Rectal smooth muscle tissue (tissue), 1 donor: ENCODE data around the gene NUDT3.

ENCODE experiments used
- H3K27ac ChIP-seq: one replicate; pipeline ENCODE4 v1.7.0; 2013; ENCODE audit warnings: low read depth, low read length, inconsistent platforms
- H3K27me3 ChIP-seq: one replicate; pipeline ENCODE4 v1.7.0; 2013; ENCODE audit warnings: low read length; ENCODE audit not compliant: control insufficient read depth, insufficient read depth
- H3K36me3 ChIP-seq: one replicate; pipeline ENCODE4 v1.7.0; 2013; ENCODE audit warnings: low read length; ENCODE audit not compliant: control insufficient read depth, insufficient read depth
- H3K4me1 ChIP-seq: one replicate; pipeline ENCODE4 v1.7.0; 2013; ENCODE audit warnings: low read length; ENCODE audit not compliant: control insufficient read depth, insufficient read depth
- H3K4me3 ChIP-seq: one replicate; pipeline ENCODE4 v1.7.0; 2013; ENCODE audit warnings: low read length
- H3K9ac ChIP-seq: one replicate; pipeline ENCODE4 v1.7.0; 2013; ENCODE audit warnings: low read length

Gene NUDT3

DNA sequence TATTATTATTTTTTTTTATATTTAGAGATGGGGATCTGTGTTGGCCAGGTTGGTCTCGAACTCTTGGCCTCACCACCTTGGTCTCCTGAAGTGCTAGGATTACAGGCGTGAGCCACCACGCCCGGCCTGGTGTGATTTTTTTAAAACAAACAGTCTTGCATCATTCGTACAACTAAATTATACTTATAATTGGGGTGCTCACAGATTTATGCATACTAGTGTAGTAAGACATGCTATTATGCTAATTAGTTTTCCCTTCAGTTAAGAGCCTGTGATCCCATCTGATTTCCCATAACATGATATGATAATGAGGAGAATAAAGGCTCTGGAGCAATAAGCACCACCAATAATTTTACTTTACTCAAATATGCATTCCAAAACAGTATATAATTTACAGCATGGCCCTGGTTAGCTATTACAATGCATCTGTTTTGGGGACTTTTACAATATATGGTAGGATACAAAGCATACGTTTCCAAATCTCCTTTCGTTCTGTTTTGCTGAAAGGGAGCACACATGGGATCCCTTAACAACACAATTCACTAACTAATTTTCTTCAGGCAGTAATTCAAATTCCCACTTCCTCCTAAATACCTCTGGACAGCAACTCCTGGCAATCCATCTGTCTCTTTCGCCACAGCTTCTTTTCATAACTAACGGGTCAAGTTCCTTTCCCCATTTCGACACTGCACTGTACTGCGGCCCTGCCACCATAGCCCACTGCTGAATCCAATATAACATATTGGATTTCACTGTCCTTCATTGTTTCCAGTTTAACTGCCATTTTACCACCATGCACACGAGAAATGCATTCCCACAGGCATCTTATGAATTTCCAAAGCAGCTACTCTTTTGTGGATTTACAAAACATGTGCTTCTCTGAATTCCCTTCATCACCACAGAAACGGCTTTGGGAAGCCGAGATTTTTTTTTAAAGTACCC, 1.7 kb downstream of the NUDT3 start:
- no peaks in the 10 kb centered on the region for H3K36me3 ChIP-seq
- peak overlapping the region; percentile 17 for H3K9ac ChIP-seq
- peaks cover 11% of the 10 kb centered on the region for H3K4me1 ChIP-seq
- H3K4me3 ChIP-seq: peak overlapping the region; percentile 83
- peak overlapping the region; percentile 87 for H3K27ac ChIP-seq
- no peaks in the 10 kb centered on the region for H3K27me3 ChIP-seq

DNA sequence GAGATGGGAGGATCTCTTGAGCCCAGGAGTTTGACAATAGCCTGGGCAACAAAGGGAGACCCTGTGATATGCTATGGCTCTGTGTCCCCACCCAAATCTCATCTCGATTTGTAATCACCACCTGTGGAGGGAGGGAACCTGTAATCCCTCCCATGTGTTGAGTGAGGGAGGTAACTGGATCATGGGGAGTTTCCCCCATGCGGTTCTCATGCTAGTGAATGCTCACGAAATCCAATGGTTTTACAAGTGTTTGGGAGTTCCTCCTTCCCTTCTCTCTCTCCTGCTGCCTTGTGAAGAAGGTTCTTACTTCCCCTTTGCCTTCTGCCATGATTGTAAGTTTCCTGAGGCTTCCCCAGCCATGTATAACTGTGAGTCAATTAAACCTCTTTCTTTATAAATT, 3.4 kb downstream of the NUDT3 start:
- H3K27me3 ChIP-seq: no peaks in the 10 kb centered on the region
- no peak overlapping the region for H3K27ac ChIP-seq
- no peak overlapping the region for H3K9ac ChIP-seq
- no peak overlapping the region for H3K4me3 ChIP-seq
- H3K4me1 ChIP-seq: peaks cover 17% of the 10 kb centered on the region
- no peaks in the 10 kb centered on the region for H3K36me3 ChIP-seq

DNA sequence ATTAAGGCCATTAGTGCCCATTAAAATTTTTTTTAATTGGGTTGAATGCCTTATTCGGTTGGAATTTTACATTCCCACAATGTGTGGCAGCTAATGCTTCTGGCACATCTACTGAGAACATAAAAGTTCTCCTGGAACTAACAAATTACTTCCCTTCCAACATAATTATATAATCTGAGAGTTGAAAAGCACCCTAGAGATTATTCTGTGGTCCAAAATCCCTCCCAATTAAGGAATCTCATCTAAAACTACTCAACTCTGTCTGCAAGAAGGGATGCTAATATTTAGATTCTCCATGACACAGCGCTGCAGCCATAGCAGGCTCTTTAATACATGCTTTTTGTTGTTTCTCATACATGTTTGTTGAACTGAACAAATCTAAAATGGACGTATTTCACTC, 4.0 kb downstream of the NUDT3 start:
- Histone ChIP-seq H3K27ac (no peak overlapping the region), H3K4me3 (no peak overlapping the region)

DNA sequence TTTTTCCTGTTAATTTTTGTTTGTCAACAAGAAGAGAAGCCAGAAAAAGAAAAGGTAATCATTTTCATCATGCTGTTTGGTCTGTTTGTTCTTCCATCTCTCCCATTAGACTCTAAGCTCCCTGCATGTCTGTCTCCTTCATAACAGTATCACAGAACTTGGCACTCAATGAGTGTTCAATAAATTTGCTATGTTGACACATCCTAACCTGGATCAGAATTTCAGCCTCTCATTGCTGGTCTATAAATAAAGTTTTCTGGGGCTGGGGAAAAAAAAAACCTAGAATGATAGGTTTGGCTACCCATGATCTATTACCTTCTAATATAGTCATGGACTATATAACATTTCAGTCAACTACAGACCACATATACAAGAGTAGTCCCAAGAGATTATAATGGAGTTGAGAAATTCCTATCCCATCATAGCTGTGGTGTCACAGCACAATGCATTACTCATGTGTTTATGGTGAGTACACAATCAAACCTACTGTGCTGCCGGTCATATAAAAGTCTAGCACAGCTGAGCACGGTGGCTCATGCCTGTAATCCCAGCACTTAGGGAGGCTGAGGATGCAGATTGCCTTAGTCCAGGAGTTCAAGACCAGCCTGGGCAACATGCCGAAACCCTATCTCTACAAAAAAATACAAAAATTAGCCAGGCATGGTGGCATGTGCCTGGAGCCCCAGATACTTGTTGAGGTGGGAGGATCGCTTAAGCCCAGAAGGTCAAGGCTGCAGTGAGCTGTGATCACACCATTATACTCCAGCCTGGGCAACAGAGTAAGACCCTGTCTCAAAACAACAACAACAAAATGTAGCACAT, 5.9 kb downstream of the NUDT3 start:
- no peaks in the 10 kb centered on the region for H3K36me3 ChIP-seq
- H3K27me3 ChIP-seq: no peaks in the 10 kb centered on the region
- peaks cover 17% of the 10 kb centered on the region for H3K4me1 ChIP-seq
- H3K9ac ChIP-seq: no peak overlapping the region
- H3K4me3 ChIP-seq: no peak overlapping the region
- H3K27ac ChIP-seq: no peak overlapping the region

More for the DNA sequence above, 4.0 kb downstream of the NUDT3 start:
- Histone ChIP-seq H3K27me3 (no peaks in the 10 kb centered on the region), H3K4me1 (peaks cover 14% of the 10 kb centered on the region), H3K9ac (no peak overlapping the region), H3K36me3 (no peaks in the 10 kb centered on the region)

DNA sequence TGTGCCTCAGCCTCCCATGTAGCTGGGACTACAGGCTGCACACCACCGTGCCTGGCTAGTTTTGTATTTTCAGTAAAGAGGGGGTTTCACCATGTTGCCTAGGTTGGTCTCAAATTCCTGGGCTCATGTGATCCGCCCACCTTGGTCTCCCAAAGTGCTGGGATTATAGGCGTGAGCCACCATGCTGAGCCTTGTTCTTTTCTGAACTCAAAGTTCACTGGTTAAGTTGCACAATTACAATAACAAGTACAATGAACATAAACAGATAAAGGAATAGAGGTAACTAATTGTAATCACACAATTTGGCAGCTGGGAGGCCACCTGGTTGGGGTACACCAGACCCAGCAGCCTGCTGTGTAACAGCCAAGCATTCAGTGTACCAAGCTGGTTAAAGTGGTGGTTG, 6.7 kb downstream of the NUDT3 start:
- H3K27me3 ChIP-seq: no peaks in the 10 kb centered on the region
- no peak overlapping the region for H3K27ac ChIP-seq
- H3K4me1 ChIP-seq: peaks cover 15% of the 10 kb centered on the region
- H3K9ac ChIP-seq: no peak overlapping the region
- H3K4me3 ChIP-seq: no peak overlapping the region
- H3K36me3 ChIP-seq: no peaks in the 10 kb centered on the region

DNA sequence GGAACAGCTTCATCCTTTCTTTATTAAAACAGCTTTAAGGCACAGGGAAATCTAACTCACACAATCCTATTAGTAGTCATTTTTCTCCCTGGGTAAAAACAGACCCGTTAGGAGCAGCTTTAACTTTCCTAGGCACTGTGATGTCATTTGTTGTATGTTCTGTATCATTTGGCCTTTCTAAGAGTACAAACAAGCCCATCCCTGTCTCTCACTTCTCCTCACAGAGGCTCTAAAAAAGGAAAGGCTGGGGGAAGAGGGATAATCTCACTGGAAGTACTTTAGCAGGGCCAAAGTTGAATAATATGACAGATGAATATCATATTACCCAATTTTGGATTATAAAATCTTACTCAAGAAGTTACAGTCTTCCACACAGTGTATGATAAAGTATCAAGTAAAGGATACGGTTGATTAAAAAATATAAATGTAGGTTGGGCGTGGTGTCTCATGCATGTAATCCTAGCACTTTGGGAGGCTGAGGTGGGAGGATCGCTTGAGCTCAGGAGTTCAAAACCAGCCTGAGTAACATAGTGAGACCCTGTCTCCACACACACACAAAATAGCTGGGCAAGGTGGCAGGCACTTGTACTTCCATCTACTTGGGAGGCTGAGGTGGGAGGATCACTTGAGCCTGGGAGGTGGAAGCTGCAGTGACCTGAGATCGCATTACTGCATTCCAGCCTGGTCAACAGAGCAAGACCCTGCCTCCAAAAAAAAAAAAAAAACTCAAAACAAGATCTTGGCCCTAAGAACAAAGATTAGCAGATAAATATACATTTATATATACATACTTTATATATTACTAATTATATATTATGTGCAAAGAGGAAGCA, 7.9 kb downstream of the NUDT3 start:
- Histone ChIP-seq H3K27me3 (no peaks in the 10 kb centered on the region), H3K9ac (no peak overlapping the region), H3K4me3 (no peak overlapping the region), H3K36me3 (no peaks in the 10 kb centered on the region), H3K27ac (no peak overlapping the region), H3K4me1 (peaks cover 12% of the 10 kb centered on the region)

DNA sequence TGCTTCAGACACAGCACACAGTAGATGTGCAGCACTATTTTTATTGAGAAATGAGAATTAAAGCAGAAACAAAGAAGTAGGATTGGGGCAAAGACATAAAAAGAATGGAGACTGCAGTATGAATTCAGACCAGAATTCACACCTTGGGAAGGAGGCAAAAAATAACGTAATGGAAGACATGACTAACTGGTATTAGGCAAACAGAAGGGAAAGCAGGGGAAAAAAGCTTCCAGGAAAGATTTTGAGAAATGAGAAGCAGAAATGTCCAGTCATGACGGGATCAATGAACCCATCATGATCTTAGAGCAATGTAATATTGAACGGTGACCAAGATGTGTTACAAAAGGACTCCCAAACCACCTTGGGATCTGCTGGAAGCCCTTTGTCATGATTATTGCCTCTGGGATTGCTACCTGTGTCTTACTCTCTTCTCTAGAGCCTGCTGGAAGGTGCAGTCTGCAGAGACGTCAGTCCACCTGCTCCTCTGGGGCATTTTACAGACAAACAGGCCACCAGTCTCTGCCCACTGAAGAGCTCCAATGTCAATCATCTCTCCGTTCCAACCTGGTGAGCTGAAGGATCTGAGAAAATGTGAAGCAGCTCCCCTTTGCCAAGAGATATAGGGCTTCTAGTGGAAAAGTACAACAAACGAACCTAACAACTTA, 8.7 kb downstream of the NUDT3 start:
- Histone ChIP-seq H3K27me3 (no peaks in the 10 kb centered on the region), H3K4me3 (no peak overlapping the region), H3K27ac (no peak overlapping the region), H3K9ac (no peak overlapping the region), H3K4me1 (peaks cover 9% of the 10 kb centered on the region), H3K36me3 (no peaks in the 10 kb centered on the region)

DNA sequence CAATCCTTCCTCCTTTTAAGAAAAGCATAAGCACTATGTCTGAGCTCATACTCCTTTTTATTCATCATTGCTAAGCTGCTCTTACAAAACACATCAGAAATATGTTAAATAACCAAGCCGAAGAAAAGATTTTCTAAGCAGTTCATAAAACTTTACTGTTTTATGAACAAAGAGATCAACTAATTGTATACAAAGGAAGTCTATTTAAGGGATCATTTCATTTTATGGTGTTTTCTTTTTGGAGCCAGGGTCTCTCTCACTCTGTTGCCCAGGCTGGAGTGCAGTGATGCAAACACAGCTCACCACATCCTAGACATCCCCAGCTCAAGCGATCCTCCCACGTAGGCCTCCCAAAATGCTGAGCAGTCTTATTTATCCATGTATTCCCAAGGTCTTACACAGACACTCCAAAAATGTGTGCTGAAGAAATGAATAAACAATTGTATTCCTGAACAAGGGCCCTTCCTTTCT, 9.3 kb downstream of the NUDT3 start:
- Histone ChIP-seq H3K4me3 (no peak overlapping the region), H3K27ac (peak overlapping the region; percentile 18), H3K36me3 (no peaks in the 10 kb centered on the region), H3K9ac (no peak overlapping the region), H3K4me1 (peaks cover 9% of the 10 kb centered on the region), H3K27me3 (no peaks in the 10 kb centered on the region)

DNA sequence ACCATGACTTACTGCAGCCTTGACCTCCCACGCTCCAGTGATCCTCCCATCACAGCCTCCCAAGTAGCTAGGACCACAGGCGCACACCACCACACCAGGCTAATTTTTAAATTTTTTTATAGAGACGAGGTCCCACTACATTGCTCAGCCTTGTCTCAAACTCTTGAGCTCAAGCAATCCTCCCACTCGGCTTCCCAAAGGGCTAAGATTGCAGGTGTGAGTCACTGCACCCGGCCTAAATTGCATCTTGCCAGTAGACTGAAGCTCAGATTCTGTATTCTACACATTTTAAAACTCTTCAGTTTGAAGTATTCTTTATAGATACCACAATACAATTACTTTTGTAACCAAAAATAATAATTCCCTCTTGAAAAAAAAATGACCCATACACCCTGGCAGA, 11.4 kb downstream of the NUDT3 start:
- Histone ChIP-seq H3K4me3 (no peak overlapping the region), H3K9ac (no peak overlapping the region), H3K27ac (no peak overlapping the region), H3K27me3 (no peaks in the 10 kb centered on the region), H3K36me3 (no peaks in the 10 kb centered on the region), H3K4me1 (peaks cover 9% of the 10 kb centered on the region)

DNA sequence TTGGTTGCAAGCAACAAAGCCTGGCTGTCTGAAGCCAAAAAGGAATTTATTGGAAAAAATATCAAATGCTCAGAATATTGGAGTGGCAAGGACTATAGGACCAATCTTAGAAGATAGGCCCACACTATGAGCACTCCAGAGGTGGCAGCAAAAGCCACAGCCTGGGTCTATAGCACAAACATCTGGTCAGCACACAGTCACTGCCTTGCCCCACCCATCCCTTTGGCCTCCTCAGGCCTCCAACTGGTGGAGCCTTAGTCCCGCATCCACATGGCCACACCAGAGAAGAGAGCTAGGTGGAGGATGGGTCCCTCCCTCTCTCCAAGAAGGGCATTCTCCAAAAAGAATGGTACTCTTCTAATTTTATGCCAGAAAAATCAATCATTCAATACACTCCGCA, 14.0 kb downstream of the NUDT3 start:
- H3K27me3 ChIP-seq: no peaks in the 10 kb centered on the region
- H3K36me3 ChIP-seq: no peaks in the 10 kb centered on the region
- H3K27ac ChIP-seq: no peak overlapping the region
- peaks cover 3% of the 10 kb centered on the region for H3K4me1 ChIP-seq
- no peak overlapping the region for H3K9ac ChIP-seq
- no peak overlapping the region for H3K4me3 ChIP-seq

DNA sequence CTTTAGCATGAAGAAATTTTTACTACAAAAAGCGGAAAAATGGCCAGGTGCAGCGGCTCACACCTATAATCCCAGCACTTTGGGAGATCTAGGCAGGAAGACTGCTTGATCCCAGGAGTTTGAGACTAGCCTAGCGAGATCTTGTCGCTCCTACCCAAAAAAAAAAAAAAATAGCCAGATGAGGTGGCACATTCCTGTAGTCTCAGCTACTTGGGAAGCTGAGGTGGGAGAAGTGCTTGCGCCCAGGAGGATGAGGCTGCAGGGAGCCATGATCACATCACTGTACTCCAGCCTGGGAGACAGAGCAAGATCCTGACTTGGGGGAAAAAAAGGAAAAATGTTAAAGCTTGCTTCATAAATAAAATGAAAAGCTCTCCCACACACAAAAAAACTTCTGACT, 14.5 kb downstream of the NUDT3 start:
- H3K27me3 ChIP-seq: no peaks in the 10 kb centered on the region
- no peaks in the 10 kb centered on the region for H3K36me3 ChIP-seq
- no peak overlapping the region for H3K4me3 ChIP-seq
- H3K27ac ChIP-seq: no peak overlapping the region
- no peak overlapping the region for H3K9ac ChIP-seq
- no peaks in the 10 kb centered on the region for H3K4me1 ChIP-seq
